GM19324 (cell line): ENCODE measurements around the gene IGF1R.

Source experiments
- ATAC-seq: cut with Tn5 transposase; IDR thresholded peaks from one replicate; pipeline ENCODE4 v1.9.1; 2021; ENCODE audit warnings: mild to moderate bottlenecking, moderate library complexity; ENCODE audit not compliant: unreplicated experiment, low FRiP score

The IGF1R gene

GRCh38 chr15:98870788-98871187 is 222.4 kb downstream of the IGF1R start:
- ATAC-seq = no peak

- ATAC-seq = no peak
Observed at GRCh38 chr15:98872774-98873173, 224.4 kb downstream of the IGF1R start.

- ATAC-seq = no peak
Observed at GRCh38 chr15:98873441-98874218, 225.3 kb downstream of the IGF1R start.

- ATAC-seq = no peak
Observed at GRCh38 chr15:98874370-98874769, 226.0 kb downstream of the IGF1R start.

- ATAC-seq = no peak
Observed at GRCh38 chr15:98874773-98875172, 226.4 kb downstream of the IGF1R start.

GRCh38 chr15:98875309-98875708 is 227.0 kb downstream of the IGF1R start:
- no peak for ATAC-seq

GRCh38 chr15:98876451-98877369 is 228.4 kb downstream of the IGF1R start:
- ATAC-seq = no peak

- no peak for ATAC-seq
Observed at GRCh38 chr15:98878172-98878571, 229.8 kb downstream of the IGF1R start.

- ATAC-seq = no peak
Observed at GRCh38 chr15:98878862-98879261, 230.5 kb downstream of the IGF1R start.

GRCh38 chr15:98881526-98882520 is 233.5 kb downstream of the IGF1R start:
- ATAC-seq = no peak

GRCh38 chr15:98883478-98883877 is 235.1 kb downstream of the IGF1R start:
- no peak for ATAC-seq

GRCh38 chr15:98884894-98885293 is 236.6 kb downstream of the IGF1R start:
- ATAC-seq = no peak

- no peak for ATAC-seq
Observed at GRCh38 chr15:98887976-98888375, 239.6 kb downstream of the IGF1R start.

GRCh38 chr15:98888820-98889479 is 240.6 kb downstream of the IGF1R start:
- no peak for ATAC-seq

GRCh38 chr15:98889930-98890695 is 241.8 kb downstream of the IGF1R start:
- ATAC-seq = no peak

- ATAC-seq = no peak
Observed at GRCh38 chr15:98891301-98891700, 243.0 kb downstream of the IGF1R start.

GRCh38 chr15:98893401-98893800 is 245.1 kb downstream of the IGF1R start:
- no peak for ATAC-seq

- ATAC-seq = no peak
Observed at GRCh38 chr15:98894312-98894711, 246.0 kb downstream of the IGF1R start.
